GM18867 (cell line): ENCODE measurements around the gene TEX14.

ENCODE experiments used
- ATAC-seq: cut with Tn5 transposase; IDR thresholded peaks from one replicate; pipeline ENCODE4 v1.9.1; 2021; ENCODE audit warnings: mild to moderate bottlenecking, moderate library complexity; ENCODE audit not compliant: unreplicated experiment

Gene TEX14, protein sequence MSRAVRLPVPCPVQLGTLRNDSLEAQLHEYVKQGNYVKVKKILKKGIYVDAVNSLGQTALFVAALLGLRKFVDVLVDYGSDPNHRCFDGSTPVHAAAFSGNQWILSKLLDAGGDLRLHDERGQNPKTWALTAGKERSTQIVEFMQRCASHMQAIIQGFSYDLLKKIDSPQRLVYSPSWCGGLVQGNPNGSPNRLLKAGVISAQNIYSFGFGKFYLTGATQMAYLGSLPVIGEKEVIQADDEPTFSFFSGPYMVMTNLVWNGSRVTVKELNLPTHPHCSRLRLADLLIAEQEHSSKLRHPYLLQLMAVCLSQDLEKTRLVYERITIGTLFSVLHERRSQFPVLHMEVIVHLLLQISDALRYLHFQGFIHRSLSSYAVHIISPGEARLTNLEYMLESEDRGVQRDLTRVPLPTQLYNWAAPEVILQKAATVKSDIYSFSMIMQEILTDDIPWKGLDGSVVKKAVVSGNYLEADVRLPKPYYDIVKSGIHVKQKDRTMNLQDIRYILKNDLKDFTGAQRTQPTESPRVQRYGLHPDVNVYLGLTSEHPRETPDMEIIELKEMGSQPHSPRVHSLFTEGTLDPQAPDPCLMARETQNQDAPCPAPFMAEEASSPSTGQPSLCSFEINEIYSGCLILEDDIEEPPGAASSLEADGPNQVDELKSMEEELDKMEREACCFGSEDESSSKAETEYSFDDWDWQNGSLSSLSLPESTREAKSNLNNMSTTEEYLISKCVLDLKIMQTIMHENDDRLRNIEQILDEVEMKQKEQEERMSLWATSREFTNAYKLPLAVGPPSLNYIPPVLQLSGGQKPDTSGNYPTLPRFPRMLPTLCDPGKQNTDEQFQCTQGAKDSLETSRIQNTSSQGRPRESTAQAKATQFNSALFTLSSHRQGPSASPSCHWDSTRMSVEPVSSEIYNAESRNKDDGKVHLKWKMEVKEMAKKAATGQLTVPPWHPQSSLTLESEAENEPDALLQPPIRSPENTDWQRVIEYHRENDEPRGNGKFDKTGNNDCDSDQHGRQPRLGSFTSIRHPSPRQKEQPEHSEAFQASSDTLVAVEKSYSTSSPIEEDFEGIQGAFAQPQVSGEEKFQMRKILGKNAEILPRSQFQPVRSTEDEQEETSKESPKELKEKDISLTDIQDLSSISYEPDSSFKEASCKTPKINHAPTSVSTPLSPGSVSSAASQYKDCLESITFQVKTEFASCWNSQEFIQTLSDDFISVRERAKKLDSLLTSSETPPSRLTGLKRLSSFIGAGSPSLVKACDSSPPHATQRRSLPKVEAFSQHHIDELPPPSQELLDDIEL (N-terminal part only)

GRCh38 chr17:58691701-58692238, at the start of gene TEX14:
TEX14 (minus strand) TSS chr17:58692045; CDS start chr17:58652001, 40,044 bp downstream.
- no peak for ATAC-seq

GRCh38 chr17:58741121-58741625, 49.3 kb upstream of the TEX14 start:
- ATAC-seq = no peak

- no peak for ATAC-seq
These were observed 43.0 kb upstream of the TEX14 start for GRCh38 chr17:58734811-58735210.

DNA sequence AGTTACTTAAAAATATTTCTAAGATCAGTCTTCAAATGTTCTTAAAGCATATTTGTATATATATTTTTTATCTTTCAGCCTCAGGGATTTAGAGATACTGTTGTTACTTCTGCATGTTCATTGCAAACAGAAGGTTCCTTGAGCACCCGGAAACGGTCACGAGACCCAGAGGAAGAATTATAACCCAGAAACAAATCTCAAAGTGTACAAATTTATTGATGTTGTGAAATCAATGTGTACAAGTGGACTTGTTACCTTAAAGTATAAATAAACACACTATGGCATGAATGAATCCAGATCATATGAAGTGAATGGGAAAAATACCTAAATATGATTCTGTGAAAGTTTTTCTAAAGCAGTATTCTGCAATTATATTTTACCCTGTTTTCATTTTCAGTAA, 42.2 kb upstream of the TEX14 start:
- ATAC-seq = no peak

DNA sequence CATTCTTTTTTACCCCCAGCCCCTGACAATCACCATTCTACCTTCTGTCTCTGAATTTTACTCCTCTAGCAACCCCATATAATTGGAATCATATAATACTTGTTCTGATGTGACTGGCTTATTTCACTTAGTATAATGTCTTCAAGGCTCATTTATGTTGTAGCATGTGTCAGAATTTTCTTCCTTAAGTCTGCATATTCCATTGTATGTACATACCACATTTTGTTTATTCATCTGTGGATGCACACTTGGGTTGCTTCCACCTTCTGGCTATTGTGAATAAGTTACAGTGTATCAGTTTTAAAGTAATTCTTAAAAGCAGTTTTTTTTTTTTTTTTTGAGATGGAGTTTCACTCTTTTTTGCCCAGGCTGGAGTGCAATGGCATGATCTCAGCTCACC, 39.1 kb upstream of the TEX14 start:
- ATAC-seq = no peak

- no peak for ATAC-seq
These were observed 37.0 kb upstream of the TEX14 start for GRCh38 chr17:58728798-58729197.

DNA sequence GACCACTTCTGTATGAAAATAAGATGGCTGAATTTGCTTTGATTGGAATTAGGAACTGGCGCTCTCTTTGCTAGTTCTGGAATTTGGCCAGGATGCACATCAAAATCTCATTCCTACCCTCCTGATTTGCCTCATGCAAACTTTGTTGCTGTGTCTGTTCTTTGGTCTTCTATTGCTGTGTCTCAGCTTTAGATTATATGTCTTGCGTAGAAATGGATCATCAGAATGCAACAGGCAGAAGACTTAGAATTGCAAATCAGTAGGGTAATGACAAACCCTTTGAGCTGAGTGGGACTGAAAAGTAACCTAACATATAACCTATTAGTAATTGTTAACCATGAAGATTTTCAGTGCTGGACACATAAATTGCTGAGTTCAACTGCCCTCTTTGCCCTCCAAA, 30.9 kb upstream of the TEX14 start:
- ATAC-seq = no peak

GRCh38 chr17:58722274-58722673, 30.4 kb upstream of the TEX14 start:
- no peak for ATAC-seq

DNA sequence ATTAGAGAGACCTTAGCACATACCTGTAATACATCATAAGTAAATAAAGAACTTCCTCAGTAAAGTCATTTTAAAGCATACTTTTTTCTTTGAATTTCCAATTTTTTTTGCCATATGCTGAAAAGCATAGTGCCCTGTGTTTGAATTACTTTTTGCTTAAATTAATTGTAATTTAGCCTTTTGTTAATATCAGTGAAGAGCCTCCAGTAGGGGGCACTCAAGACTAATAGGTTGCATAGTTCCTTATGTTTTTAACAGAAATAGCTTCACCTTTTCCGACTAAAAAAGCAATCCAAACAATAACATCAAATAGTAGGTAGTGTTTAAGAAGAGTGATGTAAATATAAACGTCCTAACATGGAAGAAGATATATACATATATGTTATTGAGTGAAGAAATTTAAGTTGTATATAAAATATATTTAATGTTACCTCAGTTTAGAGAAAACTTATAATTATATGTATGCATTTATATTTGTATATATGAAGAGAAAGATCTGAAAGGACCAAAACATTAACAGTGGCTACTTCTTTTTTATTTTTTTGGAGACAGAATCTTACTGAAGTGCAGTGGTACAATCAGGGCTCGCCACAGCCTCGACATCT, 19.2 kb upstream of the TEX14 start:
- no peak for ATAC-seq

DNA sequence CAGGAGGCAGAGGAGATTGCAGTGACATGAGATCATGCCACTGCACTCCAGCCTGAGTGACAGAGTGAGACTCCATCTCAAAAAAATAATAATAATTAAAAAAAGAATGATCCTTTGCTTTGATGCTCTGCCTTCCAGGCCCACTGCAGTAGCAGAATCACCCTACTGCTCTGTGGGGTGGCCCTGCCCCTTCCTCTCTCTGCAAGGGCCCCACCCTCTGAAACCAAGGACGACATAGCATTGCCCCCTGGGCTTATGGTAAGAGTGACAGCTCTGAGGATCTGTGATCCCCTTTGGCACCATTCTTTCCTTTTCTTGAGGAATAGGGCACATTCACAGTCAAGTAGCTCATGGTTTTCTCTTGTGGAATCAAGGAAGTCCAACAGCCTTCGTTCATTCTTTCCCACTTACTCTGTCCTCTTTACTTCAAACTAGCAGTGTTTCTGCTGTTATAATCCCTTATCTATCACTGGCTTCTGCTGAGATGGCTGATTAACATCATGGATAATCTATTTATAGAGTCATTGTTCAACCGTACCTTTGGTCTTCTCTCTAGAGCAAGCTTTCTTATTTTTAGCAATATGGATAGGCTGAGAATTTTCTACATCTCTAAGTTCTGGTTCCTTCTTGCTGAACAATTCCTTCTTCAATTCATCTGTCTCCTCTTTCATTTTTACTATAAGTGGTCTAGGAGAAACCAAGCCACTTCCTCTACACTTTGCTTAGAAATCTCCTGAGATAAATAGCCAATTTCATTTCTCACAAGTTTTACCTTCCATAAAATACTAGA, 14.7 kb upstream of the TEX14 start:
- ATAC-seq = no peak

DNA sequence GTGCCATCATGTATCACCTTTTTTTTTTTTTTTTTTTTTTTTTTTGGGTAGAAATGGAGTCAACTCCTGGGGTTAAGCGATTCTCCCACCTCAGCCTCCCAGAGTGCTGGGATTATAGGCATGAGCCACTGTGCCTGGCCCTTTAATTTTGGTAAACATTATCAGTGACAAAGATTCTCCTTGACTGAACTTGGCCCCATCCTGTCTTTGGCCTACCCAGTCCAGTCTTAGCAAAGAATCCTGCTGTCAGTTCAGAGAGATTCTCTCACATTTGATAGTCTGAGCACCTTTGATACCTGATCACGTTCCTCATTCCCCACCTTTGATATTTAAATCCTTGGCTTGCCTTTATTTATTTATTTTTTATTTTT, 12.1 kb upstream of the TEX14 start:
- no peak for ATAC-seq

GRCh38 chr17:58703137-58703915, 11.5 kb upstream of the TEX14 start:
- no peak for ATAC-seq

- ATAC-seq = no peak
These were observed 10.9 kb upstream of the TEX14 start for GRCh38 chr17:58702708-58703107.

DNA sequence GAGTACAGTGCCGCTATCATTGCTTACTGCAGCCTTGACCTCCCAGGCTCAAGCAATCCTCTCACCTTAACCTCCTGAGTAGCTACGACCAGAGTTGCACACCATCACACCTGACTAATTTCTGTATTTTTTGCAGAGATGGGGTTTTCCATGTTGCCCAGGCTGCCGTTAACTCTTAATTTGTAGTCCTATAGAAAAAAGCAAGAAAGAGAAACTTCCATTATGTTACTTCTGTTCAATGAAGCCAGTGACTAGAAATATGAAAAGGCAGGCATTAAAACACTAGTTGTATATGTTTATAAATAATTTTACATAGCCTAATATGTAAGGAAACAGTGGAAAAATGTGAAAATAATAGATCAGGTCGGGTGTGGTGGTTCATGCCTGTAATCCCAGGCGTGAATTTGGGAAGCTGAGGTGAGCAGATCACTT, 10.2 kb upstream of the TEX14 start:
- ATAC-seq = no peak

DNA sequence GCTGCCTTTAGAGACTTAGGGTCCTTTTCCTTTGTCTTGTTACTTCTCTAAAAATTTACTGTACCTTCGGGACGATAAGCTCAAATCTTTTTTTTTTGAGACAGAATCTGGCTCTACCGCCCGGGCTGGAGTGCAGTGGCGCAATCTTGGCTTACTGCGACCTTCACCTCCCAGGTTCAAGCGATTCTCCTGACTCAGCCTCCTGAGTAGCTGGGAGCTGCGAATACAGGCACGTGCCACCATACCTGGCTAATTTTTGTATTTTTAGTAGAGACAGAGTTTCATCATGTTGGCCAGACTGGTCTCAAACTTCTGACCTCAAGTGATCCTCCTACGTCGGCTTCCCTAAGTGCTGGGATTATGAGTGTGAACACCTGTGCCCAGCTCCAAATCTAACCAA, 7.9 kb upstream of the TEX14 start:
- ATAC-seq = no peak

DNA sequence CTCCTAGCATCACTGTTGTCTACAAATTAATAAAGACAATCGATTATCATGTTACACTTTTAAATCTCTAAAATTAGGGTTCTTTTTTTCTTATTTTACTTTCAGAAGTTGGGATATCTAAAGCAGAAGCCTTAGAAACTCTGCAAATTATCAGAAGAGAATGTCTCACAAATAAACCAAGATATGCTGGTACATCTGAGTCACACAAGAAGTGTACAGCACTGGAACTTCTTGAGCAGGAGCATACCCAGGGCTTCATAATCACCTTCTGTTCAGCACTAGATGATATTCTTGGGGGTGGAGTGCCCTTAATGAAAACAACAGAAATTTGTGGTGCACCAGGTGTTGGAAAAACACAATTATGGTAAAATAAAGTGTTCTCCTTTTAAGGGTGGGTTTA, 3.0 kb upstream of the TEX14 start:
- ATAC-seq = no peak

DNA sequence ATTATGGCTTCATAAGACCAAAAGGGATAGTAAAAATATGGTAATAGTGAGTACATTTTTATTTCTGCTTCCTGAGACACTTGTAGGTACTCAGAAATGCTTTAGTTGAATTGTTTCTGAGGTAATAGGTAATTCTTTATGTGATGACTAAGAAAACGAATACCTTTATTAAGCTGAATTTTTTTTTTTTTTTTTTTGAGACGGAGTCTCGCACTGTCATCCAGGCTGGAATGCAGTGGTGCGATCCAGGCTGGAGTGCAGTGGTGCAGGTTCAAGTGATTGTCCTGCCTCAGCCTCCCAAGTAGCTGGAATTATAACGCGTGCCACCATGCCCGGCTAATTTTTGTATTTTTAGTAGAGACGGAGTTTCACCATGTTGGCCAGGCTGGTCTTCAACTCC, 2.5 kb upstream of the TEX14 start:
- no peak for ATAC-seq

DNA sequence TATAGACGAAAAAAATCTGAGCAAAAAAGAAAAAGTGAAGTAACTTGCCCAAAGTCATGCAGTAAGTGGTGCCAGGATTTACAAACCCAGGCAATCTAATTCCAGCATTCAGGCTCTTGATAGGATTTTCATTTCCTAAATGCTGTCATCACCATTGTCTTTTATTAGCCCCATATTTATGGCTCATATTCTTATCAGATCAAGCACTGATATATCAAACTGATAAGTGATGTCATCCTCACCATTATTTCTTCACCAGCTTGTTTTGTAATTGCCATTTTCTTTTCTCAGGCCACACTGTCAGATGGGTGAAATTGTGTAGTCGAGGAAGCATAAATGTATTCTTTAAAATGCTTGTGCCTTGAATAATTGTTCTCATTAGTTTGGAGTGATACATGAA, 1.9 kb upstream of the TEX14 start:
- ATAC-seq = no peak

- ATAC-seq = no peak
These were observed 1.4 kb upstream of the TEX14 start for GRCh38 chr17:58693208-58693607.
